Measurements from ENCODE around the gene MAP3K4.

The MAP3K4 gene

GRCh38 chr6:161150136-161150535 lies 158.6 kb downstream of the MAP3K4 start:
- H3K79me2 ChIP-seq (ENCODE audit: insufficient read depth, low read length) = no peaks in the 10 kb centered on the region
- no peaks in the 10 kb centered on the region for H4K20me1 ChIP-seq (ENCODE audit: insufficient read depth, low read length)
- H3K9me3 ChIP-seq (ENCODE audit: insufficient read depth, low read length, severe bottlenecking) = no peaks in the 10 kb centered on the region
- no peaks in the 10 kb centered on the region for H3K4me1 ChIP-seq (ENCODE audit: insufficient read depth, low read length)
- no peak overlapping the region for H3K27ac ChIP-seq (ENCODE audit: low read length)
- H2AFZ ChIP-seq (ENCODE audit: low read depth, low read length) = no peak overlapping the region
- no peak for ATAC-seq (ENCODE audit: insufficient read depth, low read depth)
- no peaks in the 10 kb centered on the region for H3K27me3 ChIP-seq (ENCODE audit: insufficient read depth, low read length, poor library complexity)
- TF ChIP-seq EZH2 (IDR thresholded peaks at IDR 0.05; ENCODE audit: borderline replicate concordance, low read depth, low read length, severe bottlenecking) (no peak), CTCF (IDR thresholded peaks at IDR 0.05; ENCODE audit: borderline replicate concordance, extremely low read depth, low read length, poor library complexity, severe bottlenecking) (no peak)
- DNase-seq = no peak
- H3K9ac ChIP-seq (ENCODE audit: low read depth, low read length) = no peak overlapping the region
- no peak overlapping the region for H3K4me3 ChIP-seq (ENCODE audit: low read depth in 1 of 2, low read length in 2 of 2)
- H3K4me2 ChIP-seq (ENCODE audit: insufficient read depth, low read length) = no peak overlapping the region
- no peaks in the 10 kb centered on the region for H3K36me3 ChIP-seq (ENCODE audit: insufficient read depth, low read length)

GRCh38 chr6:161150566-161150965 lies 159.0 kb downstream of the MAP3K4 start:
- ATAC-seq (ENCODE audit: insufficient read depth, low read depth) = no peak
- no peak overlapping the region for H3K9ac ChIP-seq (ENCODE audit: low read depth, low read length)

GRCh38 chr6:161151059-161151645 lies 159.6 kb downstream of the MAP3K4 start:
- ATAC-seq (ENCODE audit: insufficient read depth, low read depth) (no peak), DNase-seq (no peak)
- Histone ChIP-seq H3K27me3 (ENCODE audit: insufficient read depth, low read length, poor library complexity) (no peaks in the 10 kb centered on the region), H2AFZ (ENCODE audit: low read depth, low read length) (no peak overlapping the region), H3K36me3 (ENCODE audit: insufficient read depth, low read length) (no peaks in the 10 kb centered on the region), H3K4me2 (ENCODE audit: insufficient read depth, low read length) (no peak overlapping the region), H3K9ac (ENCODE audit: low read depth, low read length) (no peak overlapping the region), H3K79me2 (ENCODE audit: insufficient read depth, low read length) (no peaks in the 10 kb centered on the region), H3K9me3 (ENCODE audit: insufficient read depth, low read length, severe bottlenecking) (no peaks in the 10 kb centered on the region), H4K20me1 (ENCODE audit: insufficient read depth, low read length) (no peaks in the 10 kb centered on the region), H3K4me1 (ENCODE audit: insufficient read depth, low read length) (no peaks in the 10 kb centered on the region), H3K27ac (ENCODE audit: low read length) (no peak overlapping the region), H3K4me3 (ENCODE audit: low read depth in 1 of 2, low read length in 2 of 2) (no peak overlapping the region)
- TF ChIP-seq EZH2 (IDR thresholded peaks at IDR 0.05; ENCODE audit: borderline replicate concordance, low read depth, low read length, severe bottlenecking) = no peak
- TF ChIP-seq CTCF (IDR thresholded peaks at IDR 0.05; ENCODE audit: borderline replicate concordance, extremely low read depth, low read length, poor library complexity, severe bottlenecking) = no peak

More at GRCh38 chr6:161150566-161150965, 159.0 kb downstream of the MAP3K4 start:
- DNase-seq = no peak
- Histone ChIP-seq H2AFZ (ENCODE audit: low read depth, low read length) (no peak overlapping the region), H4K20me1 (ENCODE audit: insufficient read depth, low read length) (no peaks in the 10 kb centered on the region), H3K4me3 (ENCODE audit: low read depth in 1 of 2, low read length in 2 of 2) (no peak overlapping the region), H3K4me1 (ENCODE audit: insufficient read depth, low read length) (no peaks in the 10 kb centered on the region), H3K9me3 (ENCODE audit: insufficient read depth, low read length, severe bottlenecking) (no peaks in the 10 kb centered on the region), H3K4me2 (ENCODE audit: insufficient read depth, low read length) (no peak overlapping the region), H3K27ac (ENCODE audit: low read length) (no peak overlapping the region), H3K79me2 (ENCODE audit: insufficient read depth, low read length) (no peaks in the 10 kb centered on the region), H3K36me3 (ENCODE audit: insufficient read depth, low read length) (no peaks in the 10 kb centered on the region), H3K27me3 (ENCODE audit: insufficient read depth, low read length, poor library complexity) (no peaks in the 10 kb centered on the region)
- TF ChIP-seq EZH2 (IDR thresholded peaks at IDR 0.05; ENCODE audit: borderline replicate concordance, low read depth, low read length, severe bottlenecking) = no peak
- no peak for TF ChIP-seq CTCF (IDR thresholded peaks at IDR 0.05; ENCODE audit: borderline replicate concordance, extremely low read depth, low read length, poor library complexity, severe bottlenecking)

Data from DND-41 (cell line).